Smooth muscle cell (in vitro differentiated cells): ENCODE data around the gene SLC12A6. TPM values are rescaled to one million over a fixed set of nuclear protein-coding genes. Genes with fewer than 3 reads are reported as not detected.

Source experiments
- DNase-seq: peaks from one replicate; lab custom pipeline; 2025; ENCODE audit not compliant: unreplicated experiment; lab: John Stamatoyannopoulos, UW
- H2AFZ ChIP-seq: fragments of 200-600 bp; sonication (generic); 2 replicates; pipeline ENCODE4 v1.6.0; 2016; ENCODE audit warnings: antibody characterized with exemption, low read depth, mild to moderate bottlenecking
- H3F3A ChIP-seq: fragments of 200-600 bp; sonication (generic); 2 replicates; pipeline ENCODE4 v1.6.0; 2017; ENCODE audit warnings: antibody characterized with exemption, low read depth
- H3K27ac ChIP-seq: fragments of 200-600 bp; sonication (generic); 2 replicates; pipeline ENCODE4 v1.5.1; 2016; ENCODE audit warnings: low read depth, mild to moderate bottlenecking
- H3K27me3 ChIP-seq: fragments of 200-600 bp; sonication (generic); 2 replicates; pipeline ENCODE4 v1.6.1; 2016; ENCODE audit warnings: low read depth, mild to moderate bottlenecking
- H3K36me3 ChIP-seq: fragments of 200-600 bp; sonication (generic); 2 replicates; pipeline ENCODE4 v1.5.1; 2016; ENCODE audit warnings: low read depth
- H3K4me1 ChIP-seq: fragments of 200-600 bp; sonication (generic); 2 replicates; pipeline ENCODE4 v1.5.1; 2016; ENCODE audit warnings: low read depth
- H3K4me2 ChIP-seq: fragments of 200-600 bp; sonication (generic); 2 replicates; pipeline ENCODE4 v1.6.0; 2016; ENCODE audit warnings: mild to moderate bottlenecking
- H3K4me3 ChIP-seq: fragments of 200-600 bp; sonication (generic); 2 replicates; pipeline ENCODE4 v1.5.1; 2016; ENCODE audit warnings: mild to moderate bottlenecking
- H3K79me2 ChIP-seq: fragments of 200-600 bp; sonication (generic); 2 replicates; pipeline ENCODE4 v1.6.0; 2016; ENCODE audit warnings: low read depth, mild to moderate bottlenecking
- H3K9ac ChIP-seq: fragments of 200-600 bp; sonication (generic); 2 replicates; pipeline ENCODE4 v1.6.0; 2016; ENCODE audit warnings: low read depth
- H3K9me3 ChIP-seq: fragments of 200-600 bp; sonication (generic); replicated peaks from 2 replicates; pipeline ENCODE4 v1.5.1; 2016; ENCODE audit warnings: low read depth
- H4K20me1 ChIP-seq: fragments of 200-600 bp; sonication (generic); 2 replicates; pipeline ENCODE4 v1.6.0; 2016; ENCODE audit warnings: low read depth
- CTCF ChIP-seq: fragments of 200-600 bp; sonication (generic); IDR thresholded peaks from 2 replicates; pipeline ENCODE4 v1.5.1; 2017; ENCODE audit warnings: borderline replicate concordance, mild to moderate bottlenecking, antibody characterized with exemption; ENCODE audit not compliant: insufficient read depth, poor library complexity, severe bottlenecking
- WGBS: methylation state at CpG from one replicate; pipeline ENCODE4 v1.1.7; 2016; ENCODE audit warnings: low lambda C conversion rate; 5-methylcytosine and 5-hydroxymethylcytosine counted together
- polyA plus RNA-seq: library from polyadenylated mRNA; unstranded; fragments of >200 nt; fragmentation: Nextera tagmentation; extraction: Ambion mirVana; gene quantifications from 2 replicates; pipeline ENCODE4 v1.2.1, GENCODE V29; 2016
- total RNA-seq: library from RNA; depleted of rRNA; stranded (reverse); fragments of >200 nt; gene quantifications from 2 replicates; pipeline ENCODE4 v1.2.3, GENCODE V29; 2014

Gene SLC12A6
- total and polyA plus RNA-seq, 2 experiments from 2014 or later, result 3.0 to 11.3 TPM

GRCh38 chr15:34292621-34293020 is 45.0 kb downstream of the SLC12A6 start:
- Histone ChIP-seq H2AFZ (no peak overlapping the region), H3K27ac (no peak overlapping the region), H4K20me1 (no peaks in the 10 kb centered on the region), H3K9ac (no peak overlapping the region), H3K79me2 (no peaks in the 10 kb centered on the region), H3K4me3 (no peak overlapping the region), H3K36me3 (no peaks in the 10 kb centered on the region), H3K4me1 (no peaks in the 10 kb centered on the region), H3K27me3 (no peaks in the 10 kb centered on the region), H3F3A (no peaks in the 10 kb centered on the region), H3K4me2 (no peak overlapping the region), H3K9me3 (no peaks in the 10 kb centered on the region)
- TF ChIP-seq CTCF, result no peak
- no peak for DNase-seq
- WGBS, result 97% methylated on average over 9 of the region's 9 CpGs

- Histone ChIP-seq H2AFZ (no peak overlapping the region), H4K20me1 (no peaks in the 10 kb centered on the region), H3K9me3 (no peaks in the 10 kb centered on the region), H3K79me2 (no peaks in the 10 kb centered on the region), H3K36me3 (no peaks in the 10 kb centered on the region), H3K9ac (no peak overlapping the region), H3K4me3 (no peak overlapping the region), H3K4me2 (no peak overlapping the region), H3F3A (no peaks in the 10 kb centered on the region), H3K4me1 (no peaks in the 10 kb centered on the region), H3K27me3 (no peaks in the 10 kb centered on the region), H3K27ac (no peak overlapping the region)
- TF ChIP-seq CTCF, result no peak
- DNase-seq, result no peak
- 93% methylated on average over 2 of the region's 2 CpGs for WGBS
Observed at GRCh38 chr15:34284937-34285336, 52.6 kb downstream of the SLC12A6 start.

- Histone ChIP-seq H3F3A (no peaks in the 10 kb centered on the region), H3K79me2 (no peaks in the 10 kb centered on the region), H3K4me1 (no peaks in the 10 kb centered on the region), H3K9ac (no peak overlapping the region), H2AFZ (no peak overlapping the region), H3K27ac (no peak overlapping the region), H3K4me3 (no peak overlapping the region), H3K27me3 (no peaks in the 10 kb centered on the region), H4K20me1 (no peaks in the 10 kb centered on the region), H3K36me3 (no peaks in the 10 kb centered on the region), H3K4me2 (no peak overlapping the region), H3K9me3 (no peaks in the 10 kb centered on the region)
- no peak for TF ChIP-seq CTCF
- 97% methylated on average over 1 of the region's 1 CpG for WGBS
- DNase-seq, result no peak
Observed at GRCh38 chr15:34282384-34282783, 55.2 kb downstream of the SLC12A6 start.

- Histone ChIP-seq H3K4me2 (no peak overlapping the region), H3F3A (no peaks in the 10 kb centered on the region), H2AFZ (no peak overlapping the region), H3K27me3 (no peaks in the 10 kb centered on the region), H3K79me2 (no peaks in the 10 kb centered on the region), H4K20me1 (no peaks in the 10 kb centered on the region), H3K4me3 (no peak overlapping the region), H3K4me1 (no peaks in the 10 kb centered on the region), H3K9me3 (no peaks in the 10 kb centered on the region), H3K27ac (no peak overlapping the region), H3K9ac (no peak overlapping the region), H3K36me3 (no peaks in the 10 kb centered on the region)
- 86% methylated on average over 4 of the region's 4 CpGs for WGBS
- TF ChIP-seq CTCF, result no peak
- DNase-seq, result no peak
Observed at GRCh38 chr15:34280193-34280592, 57.4 kb downstream of the SLC12A6 start.
